Stimulated activated CD8-positive, alpha-beta memory T cell treated with anti-CD3 and anti-CD28 coated beads, Interleukin-12 subunit alpha, Interleukin-12 subunit beta, amount 100 ng/mL, for 1 hour (primary cell): Measurements from ENCODE around the gene CHSY3.

ENCODE experiments used
- DNase-seq: peaks from one replicate; pipeline ENCODE4 v3.0.0-alpha.2; 2020; ENCODE audit warnings: low read depth

The CHSY3 gene

DNA sequence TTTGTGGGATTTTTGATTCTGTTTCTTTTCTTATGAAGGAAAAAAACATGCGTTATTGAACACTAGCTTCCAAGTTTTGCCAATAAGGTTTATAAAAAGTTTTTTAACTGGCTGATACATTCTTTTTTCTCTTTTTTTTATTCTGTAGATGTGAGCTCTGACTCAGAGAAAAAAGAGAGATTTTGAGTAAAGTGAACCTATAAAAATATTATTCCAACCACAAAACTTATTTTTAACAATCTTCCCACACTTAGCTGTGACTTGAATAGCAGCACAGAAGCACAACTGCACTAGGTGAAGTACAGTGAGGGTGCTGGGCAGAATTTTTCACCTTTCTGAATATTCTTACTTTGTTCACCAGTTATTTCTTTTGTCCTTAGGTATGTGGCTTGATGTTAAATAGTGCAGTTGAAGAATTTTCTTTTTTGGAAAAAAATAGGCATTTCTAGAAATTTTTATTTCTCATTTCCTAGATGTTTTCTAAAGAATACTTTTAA, 41.6 kb downstream of the CHSY3 start:
- DNase-seq, result no peak

GRCh38 chr5:129951039-129951438, 46.8 kb downstream of the CHSY3 start:
- no peak for DNase-seq

GRCh38 chr5:129958581-129958980, 54.3 kb downstream of the CHSY3 start:
- no peak for DNase-seq

- no peak for DNase-seq
These were observed 56.6 kb downstream of the CHSY3 start for GRCh38 chr5:129960831-129961230.

- no peak for DNase-seq
These were observed 58.2 kb downstream of the CHSY3 start for GRCh38 chr5:129962506-129962905.

GRCh38 chr5:129963359-129963758, 59.1 kb downstream of the CHSY3 start:
- no peak for DNase-seq

DNA sequence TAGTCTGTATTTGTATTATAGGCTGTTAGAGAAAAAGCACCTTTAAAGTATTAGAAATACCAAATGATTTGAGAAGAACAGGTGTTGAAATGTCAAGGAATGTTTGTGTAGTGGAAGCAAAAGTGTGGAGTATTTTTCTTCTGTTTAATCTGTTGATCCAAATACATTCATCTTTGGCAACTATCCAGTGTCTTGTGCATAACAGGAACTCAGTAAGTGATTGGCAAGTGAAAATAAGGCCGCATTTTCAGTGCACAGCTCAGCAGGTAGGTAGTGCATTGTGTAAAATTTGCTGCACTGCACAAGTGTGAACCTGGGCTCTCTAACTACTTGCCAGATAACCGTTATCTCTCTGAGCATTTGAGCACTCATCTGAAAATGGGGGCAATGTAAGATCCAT, 61.8 kb downstream of the CHSY3 start:
- DNase-seq, result no peak

GRCh38 chr5:129971714-129972113, 67.4 kb downstream of the CHSY3 start:
- DNase-seq, result no peak

GRCh38 chr5:129972465-129973141, 68.3 kb downstream of the CHSY3 start:
- DNase-seq, result no peak

DNA sequence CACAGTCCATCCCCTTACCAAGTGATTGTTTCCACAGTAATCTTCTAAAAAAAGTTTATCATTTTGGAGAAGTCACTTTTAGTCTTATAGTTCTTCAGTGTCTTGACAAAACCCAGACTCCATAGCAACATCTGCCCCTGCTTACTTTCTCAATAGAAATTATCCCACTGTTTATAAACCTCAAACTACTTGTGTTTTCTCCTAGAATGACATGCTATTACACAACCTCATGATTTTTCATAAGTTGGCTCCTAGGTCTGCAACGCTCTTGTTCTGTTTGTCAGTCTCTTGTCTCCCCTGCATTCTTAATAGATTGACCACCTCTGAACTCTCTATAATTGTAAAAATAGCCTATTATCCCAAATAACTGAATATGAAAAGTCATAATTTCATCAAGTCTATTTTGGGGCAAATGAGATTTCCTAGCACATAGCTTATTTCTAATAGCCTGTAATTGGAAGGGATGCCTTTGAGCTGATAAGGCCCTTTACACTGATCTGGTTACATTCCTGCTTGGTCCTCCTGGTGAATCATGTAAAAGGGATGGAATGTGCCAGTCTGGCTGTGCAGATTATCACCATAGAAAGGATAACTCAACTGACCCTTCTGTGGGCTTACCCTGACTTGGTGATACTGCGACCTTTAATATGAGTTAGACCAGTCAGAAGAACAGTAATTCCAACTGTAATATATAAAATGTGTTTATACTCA, 69.6 kb downstream of the CHSY3 start:
- no peak for DNase-seq

DNA sequence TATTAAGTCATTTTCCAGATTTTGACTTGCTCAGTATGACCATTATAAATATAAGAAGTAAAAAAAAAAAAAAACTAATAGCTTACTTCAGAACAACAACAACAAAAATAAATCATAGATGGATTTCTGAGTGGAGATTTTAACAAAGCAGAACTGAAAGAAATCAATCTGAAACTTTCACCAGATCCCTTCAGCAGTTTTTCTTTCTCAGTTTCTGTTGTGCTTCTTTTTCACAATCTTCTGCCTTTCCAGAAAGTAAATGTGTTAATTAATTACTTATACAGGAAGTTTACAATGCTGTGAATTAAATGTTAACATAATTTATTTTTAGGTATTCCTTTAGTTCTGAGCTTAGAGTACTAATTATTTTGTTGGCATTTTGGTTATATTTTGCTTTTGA, 73.5 kb downstream of the CHSY3 start:
- no peak for DNase-seq

DNA sequence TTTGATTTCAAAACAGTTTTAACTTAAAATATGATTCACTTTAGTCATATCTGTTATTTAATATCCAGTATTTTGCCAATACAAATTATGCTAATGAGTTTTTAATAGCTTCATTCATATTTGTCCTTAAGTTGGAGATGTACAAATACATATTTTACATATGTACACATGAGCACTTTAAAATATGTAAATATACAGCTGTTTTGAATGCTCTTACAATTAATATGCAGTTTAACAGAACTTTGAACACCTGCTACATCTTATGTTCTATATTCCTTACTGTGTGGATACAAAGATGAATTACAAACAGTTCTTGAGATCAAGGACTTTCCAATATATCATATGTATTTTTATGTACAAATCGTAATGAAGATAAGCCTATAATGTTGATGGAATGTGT, 74.0 kb downstream of the CHSY3 start:
- no peak for DNase-seq

- no peak for DNase-seq
These were observed 84.2 kb downstream of the CHSY3 start for GRCh38 chr5:129988453-129988852.

DNA sequence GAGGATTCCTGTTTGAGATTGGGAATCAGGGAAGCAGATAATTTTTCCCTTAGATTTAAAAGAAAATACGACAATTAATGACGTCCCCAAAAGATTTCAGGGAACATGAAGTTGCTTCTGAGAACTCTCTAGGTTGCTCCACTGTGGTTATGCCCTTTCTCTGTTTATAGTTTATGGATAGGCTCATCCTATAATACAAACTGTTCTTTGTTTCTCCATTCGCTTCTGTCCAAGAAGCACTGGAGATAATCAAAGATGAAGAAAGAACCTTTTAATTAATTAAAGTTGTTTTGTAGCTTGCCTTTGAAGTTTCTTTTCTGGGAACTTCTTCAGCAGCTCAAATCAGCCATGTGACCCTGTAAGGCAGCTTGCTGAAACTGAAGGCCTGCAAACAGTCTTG, 87.5 kb downstream of the CHSY3 start:
- no peak for DNase-seq

- DNase-seq, result no peak
These were observed 92.6 kb downstream of the CHSY3 start for GRCh38 chr5:129996896-129997295.

- no peak for DNase-seq
These were observed 96.2 kb downstream of the CHSY3 start for GRCh38 chr5:130000460-130000859.

DNA sequence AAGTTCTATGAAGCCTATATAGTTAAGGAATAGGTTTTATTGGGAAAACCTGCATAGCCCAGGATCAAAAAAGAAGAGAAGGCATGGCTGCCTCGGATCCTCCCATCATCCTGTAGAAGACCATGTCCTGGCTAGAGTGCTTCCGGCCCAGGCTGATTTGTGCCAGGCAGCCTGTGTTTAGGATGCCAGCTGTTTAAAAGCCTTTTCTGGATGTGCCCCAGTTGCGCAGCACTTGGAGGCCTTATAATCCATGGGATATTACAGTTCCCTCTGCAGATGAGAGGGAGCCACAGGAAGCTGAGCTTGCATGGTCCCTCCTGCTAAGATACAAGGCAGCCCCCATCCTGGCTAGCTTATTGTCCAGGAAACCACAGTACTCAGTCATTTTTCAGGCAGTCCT, 97.9 kb downstream of the CHSY3 start:
- no peak for DNase-seq

DNA sequence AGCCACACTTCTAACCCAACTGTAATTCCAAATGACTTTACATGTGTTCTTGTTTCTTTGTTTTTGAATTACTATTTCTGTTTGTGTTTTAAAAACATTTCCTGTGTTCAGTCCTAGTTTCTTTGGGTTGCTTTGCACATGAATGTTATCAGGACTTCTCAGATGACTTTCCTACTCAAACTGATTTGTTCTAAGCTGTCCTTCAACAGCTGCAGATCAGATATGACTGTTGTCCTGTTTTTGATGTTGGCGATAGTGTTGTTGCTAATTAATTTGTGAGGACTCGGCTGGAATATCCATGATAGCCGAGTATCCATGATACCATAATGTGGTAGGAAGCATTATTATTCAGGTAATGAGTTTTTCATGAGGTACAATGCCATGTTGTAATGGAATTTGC, 98.6 kb downstream of the CHSY3 start:
- no peak for DNase-seq

- DNase-seq, result no peak
These were observed 107.7 kb downstream of the CHSY3 start for GRCh38 chr5:130011986-130012385.

DNA sequence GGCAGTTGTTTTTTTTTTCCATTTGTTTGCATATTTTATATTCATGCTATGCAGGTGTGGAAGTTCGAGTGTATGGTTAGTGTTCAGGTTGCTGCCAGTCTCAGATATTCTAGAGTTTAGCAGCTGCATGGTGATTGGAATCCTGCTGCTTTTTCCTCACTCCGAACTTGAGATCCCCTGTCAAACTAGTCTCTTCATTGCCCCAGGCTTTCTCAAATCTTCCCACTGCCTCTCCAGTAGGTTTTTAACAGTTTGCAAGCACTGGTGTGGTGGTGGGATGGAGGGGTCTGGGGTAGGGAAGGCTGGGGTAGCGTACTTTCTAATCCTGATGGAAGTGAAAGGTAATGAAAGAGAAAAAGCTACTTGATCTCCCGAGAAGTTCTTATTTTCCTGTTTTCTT, 112.9 kb downstream of the CHSY3 start:
- no peak for DNase-seq

DNA sequence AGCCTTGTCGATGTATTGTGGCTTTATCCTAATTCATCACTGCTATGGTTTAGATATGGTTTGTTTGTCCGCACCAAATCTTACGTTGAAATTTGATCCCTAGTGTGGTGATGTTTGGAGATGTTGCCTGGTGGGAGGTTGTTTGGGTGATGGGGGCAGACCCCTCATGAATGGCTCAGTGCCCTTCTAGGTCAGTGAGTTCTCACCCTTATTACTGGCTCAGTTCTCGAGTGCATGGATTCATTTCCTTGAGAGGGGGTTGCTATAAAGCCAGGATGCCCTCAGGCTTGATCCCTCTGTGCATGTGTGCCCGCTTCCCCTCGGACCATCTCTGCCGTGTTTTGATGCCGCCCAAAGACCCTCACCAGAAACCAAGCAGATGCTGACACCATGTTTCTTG, 114.4 kb downstream of the CHSY3 start:
- DNase-seq, result no peak

- DNase-seq, result no peak
These were observed 116.7 kb downstream of the CHSY3 start for GRCh38 chr5:130021000-130021399.

DNA sequence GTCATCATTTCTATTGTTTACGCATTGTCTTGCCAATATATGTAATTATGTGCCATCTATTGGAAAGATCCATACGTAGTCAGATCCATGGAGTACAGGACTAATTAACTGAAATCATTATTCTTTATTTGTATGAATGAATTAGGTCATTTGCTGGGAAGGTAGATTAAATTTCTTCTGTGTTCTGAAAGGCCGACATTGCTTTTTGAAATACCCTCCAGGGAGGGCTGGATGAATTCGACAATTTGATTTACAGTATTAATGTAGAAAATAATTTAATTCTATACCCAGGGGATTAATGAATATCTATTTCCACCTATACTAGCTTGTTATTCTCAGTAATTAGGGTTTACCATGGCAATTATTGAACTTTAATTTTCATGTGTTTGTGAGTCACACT, 117.6 kb downstream of the CHSY3 start:
- no peak for DNase-seq

GRCh38 chr5:130023604-130024003, 119.3 kb downstream of the CHSY3 start:
- no peak for DNase-seq
